Measurements from ENCODE around the gene SLC44A5.
"Not testable (repeated sequence)": the region's sequence is repeated elsewhere in the genome, so short reads cannot be mapped to it uniquely, and the experiment has no call there.

The SLC44A5 gene

DNA sequence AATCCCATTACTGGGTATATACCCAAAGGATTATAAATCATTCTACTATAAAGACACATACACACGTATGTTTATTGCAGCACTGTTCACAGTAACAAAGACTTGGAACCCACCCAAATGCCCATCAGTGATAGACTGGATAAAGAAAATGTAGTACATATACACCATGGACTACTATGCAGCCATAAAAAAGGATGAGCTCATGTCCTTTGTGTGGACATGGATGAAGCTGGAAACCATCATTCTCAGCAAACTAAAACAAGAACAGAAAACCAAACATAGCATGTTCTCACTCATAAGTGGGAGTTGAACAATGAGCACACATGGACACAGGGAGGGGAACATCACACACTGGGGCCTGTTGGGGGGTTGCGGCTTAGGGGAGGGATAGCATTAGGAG lies 347.3 kb downstream of the SLC44A5 start:
- FAIRE-seq: not testable (repeated sequence)

DNA sequence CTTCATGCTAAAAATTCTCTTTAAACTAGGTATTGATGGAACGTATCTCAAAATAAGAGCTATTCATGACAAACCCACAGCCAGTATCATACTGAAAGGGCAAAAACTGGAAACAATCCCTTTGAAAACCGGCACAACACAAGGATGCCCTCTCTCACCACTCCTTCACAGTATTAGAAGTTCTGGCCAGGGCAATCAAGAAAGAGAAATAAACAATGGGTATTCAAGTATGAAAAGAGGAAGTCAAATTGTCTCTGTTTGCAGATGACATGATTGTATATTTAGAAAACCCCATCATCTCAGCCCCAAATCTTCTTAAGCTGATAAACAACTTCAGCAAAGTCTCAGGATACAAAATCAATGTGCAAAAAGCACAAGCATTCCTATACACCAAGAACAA lies 349.0 kb downstream of the SLC44A5 start:
- FAIRE-seq: not testable (repeated sequence)

DNA sequence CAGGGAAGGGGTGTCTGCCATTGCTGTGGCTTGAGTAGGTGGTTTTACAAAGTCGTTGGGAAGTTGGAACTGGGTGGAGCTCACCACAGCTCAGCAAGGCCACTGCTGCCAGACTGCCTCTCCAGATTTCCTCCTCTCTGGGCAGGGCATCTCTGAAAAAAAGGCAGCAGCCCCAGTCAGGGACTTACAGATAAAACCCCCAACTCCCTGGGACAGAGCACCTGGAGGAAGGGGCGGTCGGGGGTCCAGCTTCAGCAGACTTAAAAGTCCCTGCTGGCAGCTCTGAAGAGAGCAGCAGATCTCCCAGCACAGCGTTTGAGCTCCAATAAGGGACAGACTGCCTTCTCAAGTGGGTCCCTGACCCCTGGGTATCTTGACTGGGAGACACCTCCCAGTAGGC lies 352.6 kb downstream of the SLC44A5 start:
- no peak for FAIRE-seq

DNA sequence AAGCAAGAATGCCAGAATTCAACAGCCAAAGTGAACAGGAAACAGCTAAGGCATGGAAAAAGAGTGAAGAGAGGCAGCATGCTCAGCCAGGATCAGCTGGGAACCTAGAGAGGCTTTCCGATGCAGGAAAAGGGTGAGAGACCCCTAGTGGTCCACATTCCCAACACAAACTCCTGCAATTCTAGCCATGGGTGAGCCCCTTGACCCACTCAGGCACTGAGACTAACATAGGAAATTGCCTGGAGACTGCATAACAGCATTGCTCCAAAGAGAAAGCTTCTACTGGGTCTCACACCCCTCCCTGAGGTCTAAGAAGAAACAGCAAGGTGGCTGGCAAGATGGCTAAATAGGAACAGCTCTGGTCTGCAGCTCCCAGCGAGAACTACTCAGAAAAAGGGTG lies 353.5 kb downstream of the SLC44A5 start:
- FAIRE-seq: no peak

DNA sequence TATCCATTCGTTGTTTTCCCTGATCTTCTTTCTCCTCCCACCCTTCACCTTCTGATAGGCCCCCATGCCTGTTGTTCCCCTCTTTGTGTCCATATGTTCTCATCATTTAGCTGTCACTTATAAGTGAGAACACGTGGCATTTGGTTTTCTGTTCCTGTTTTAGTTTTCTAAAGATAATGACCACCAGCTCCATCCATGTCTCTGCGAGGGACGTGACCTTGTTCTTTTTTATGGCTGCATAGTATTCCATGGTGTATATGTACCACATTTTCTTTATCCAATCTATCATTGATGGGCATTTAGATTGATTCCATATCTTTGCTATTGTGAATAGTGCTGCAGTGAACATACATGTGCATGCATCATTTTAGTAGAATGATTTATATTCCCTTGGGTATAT lies 360.8 kb downstream of the SLC44A5 start:
- not testable (repeated sequence) for FAIRE-seq

DNA sequence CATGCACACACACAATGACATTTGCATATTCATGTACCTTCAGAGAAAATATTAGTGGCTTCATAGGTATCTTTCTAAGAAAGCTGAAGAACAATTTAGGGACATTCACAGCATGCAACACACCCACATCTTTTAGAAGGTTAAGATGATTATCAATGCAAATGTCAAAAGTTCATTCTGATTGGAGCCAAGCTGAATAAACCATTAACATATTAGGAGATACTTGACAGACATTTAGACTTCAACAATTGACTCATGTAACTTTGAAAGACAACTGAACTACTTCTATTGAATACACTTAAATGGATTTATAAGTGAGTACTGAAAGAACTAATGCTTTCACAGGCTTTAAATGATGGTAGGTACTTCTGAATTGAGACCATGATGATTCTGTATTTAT lies 365.7 kb downstream of the SLC44A5 start:
- FAIRE-seq: no peak

DNA sequence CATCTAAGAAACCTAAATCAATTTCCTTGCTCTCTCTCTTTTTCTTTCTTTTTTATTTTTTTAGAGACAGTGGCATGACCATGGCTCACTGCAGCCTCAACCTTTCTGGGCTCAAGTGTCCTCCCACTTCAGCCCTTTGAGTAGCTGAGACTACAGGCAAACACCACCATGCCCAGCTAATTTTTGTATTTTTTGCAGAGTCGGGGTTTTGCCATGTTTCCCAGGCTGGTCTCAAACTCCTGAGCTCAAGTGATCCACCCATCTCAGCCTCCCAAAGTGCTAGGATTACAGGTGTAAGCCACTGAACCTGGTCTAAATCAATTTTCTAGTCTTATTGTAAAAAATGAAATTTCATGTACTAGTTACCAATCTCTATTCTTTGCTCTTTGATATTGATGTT lies 367.8 kb downstream of the SLC44A5 start:
- no peak for FAIRE-seq

DNA sequence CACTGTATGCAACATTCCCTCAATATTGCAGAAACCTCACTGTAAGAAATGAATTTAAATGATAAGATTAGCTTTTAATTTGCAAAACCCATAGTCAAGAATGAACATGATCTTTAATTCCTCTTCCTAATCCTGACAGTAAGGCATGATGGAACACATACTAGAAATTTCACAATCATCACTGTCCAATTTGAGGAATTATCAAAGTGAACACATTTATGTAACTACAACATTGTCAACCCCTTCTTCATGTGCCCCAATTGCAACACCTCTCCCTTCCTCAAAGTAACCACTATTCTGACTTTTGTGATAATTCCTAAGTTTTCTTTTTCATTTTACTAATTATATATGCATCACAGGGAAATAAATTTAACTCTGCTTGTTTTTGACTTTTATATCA lies 373.6 kb downstream of the SLC44A5 start:
- FAIRE-seq: no peak

DNA sequence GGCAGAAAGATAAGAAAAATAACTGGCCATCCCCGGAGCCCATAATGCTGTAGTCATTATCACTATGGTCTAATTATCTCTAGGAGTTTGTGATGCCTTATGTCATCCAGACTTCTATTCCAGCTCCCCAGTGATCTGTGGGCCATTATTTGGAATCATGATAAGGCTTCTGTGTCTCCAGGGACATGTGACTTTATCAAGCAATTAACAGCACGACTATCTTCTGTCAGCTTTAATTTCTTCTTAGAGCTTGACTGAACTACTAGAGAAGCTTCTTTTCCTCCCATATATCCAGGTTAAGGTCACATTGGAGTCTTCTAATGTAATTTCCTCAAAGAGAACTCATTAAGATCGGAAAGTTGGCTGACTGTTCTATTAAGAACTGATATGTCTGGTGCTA lies 376.4 kb downstream of the SLC44A5 start:
- FAIRE-seq: no peak

DNA sequence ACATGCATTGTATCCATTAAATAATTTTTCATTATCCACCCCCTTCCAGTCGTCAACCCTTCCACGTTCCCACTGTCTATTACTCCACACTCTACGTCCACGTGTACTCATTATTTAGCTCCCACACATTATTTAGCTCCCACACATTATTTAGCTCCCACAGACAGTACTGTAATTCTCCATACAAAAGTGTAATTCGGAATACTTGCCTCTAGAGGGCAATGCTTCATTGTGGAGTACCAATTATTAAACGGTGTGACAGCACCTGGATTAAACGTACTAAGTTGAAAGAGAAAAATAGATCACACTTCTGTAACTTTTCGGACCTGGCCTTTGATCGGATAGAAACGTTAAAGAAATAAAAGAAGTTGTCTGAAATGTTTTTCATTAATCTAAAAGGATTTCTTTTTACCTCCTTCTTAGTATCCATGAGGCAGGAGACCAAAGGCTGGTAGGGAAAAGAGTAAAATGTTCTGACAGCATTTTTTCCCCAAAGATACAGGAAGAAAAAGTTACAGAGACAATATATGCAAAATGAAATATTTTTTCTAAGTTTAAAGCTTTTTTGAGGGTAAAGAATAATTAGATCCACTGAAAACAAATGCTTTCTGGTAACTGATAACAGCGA lies 377.5 kb downstream of the SLC44A5 start:
- FAIRE-seq: peak; percentile 75

DNA sequence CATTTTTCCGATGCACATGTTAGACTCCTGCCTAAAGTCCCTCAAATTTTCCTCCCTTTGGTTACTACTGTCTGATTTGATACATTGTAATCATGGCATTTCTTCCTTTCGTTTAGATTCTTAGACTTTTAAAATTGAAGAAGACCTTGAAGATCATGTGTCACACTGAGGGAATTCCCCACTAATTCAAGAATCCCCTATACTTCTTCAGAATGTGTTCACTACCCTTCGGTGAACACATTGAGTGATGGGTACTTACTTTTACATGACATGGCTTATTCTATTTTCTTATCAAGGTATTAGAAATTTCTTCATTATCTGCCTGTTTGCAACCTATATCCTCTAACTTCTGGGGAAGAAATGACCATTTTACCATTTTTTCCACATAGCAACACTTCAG lies 390.8 kb downstream of the SLC44A5 start:
- FAIRE-seq: no peak

DNA sequence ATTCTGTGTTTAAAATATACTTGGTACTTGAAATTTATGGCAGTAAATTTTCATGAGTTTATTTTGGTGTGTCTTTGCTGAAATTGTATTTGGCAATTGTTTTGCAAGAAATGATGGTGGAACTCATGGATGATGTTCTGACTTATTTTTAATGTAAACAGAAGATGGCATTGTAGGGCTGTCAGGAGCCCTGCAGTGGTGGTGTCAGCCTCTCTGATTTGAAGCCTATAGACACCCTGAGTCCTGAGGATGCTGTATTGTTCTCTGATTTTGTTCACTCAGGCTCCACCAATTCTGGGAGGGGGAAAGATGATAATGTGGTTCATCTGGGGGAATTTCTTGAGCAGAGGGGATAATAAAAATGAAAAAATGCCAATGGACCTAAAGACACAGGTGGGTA lies 396.9 kb downstream of the SLC44A5 start:
- FAIRE-seq: no peak

DNA sequence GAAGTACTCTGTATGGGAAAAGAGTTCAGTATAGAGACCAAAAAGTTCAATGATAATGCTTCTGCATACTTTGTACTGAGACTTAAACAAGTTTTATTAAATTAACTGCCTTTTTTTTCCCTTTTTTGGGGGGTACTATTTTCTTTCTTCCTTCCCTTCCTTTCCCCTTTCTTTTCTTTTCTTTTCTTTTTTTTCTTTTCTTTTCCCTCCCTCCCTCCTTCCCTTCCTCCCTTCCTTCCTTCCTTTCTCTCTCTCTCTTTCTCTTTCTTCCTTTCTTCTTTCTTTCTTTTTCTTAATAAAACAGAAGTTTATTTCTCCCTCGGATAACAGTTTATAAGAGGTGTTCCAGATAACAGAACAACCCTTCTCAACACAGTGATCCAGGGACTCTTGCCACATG lies 399.3 kb downstream of the SLC44A5 start:
- FAIRE-seq: no peak

DNA sequence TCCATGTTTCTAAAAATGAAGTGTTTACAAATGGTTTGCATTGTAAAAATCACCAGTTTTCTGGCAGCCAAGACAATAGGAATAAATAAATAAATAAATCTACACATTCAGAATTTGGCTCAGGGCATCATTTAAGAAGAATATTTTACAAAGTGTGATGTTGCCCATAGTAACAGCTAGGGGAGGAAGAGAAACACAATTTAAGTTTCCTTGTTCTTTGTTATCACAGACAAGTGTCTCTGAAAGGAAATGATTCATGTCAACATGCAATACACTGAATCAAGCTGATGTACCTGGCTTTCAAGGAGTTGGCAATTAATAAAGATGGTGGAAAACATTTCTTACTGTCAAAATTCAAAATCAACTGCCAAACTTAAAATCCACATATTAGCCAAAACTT lies 402.1 kb downstream of the SLC44A5 start:
- FAIRE-seq: no peak

DNA sequence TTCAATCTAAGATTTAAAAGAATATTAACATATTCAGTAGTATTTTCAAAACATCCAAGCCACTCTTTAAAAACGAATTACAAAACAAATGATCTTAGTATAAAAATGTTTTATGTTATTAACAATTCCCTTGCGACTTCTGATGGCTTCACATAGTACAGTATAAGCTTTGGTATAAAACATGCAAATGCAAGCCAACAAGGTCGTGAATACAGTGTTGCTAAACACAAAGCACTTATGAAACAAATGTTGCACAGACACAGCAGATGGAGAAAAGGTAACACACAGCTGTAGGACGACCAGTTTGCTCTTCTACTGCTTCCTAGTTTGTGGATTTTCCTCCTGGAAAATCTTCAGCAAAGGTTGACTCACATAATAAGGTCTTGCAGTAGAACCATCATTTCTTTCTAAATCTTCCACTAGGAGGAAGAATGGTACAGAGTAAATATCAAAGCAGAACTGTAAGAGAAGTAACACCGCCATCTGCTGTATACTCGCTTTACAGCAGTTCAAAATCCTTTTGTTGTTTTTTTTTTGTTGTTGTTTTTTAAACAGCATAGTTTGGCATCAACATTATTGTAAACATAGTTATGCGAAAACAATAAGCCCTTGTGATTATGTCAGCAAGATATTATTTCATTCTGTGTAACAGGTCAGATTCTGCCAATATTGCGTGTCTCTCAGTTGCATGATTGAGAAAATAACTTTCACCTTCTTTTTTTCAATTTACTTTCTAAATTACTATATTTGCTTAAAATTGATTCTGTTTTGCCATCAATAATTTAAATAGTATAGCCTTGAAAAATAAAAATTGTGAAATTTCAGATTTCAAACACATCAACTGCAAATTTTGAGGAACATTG lies 407.3 kb downstream of the SLC44A5 start:
- peak; percentile 97 for FAIRE-seq

DNA sequence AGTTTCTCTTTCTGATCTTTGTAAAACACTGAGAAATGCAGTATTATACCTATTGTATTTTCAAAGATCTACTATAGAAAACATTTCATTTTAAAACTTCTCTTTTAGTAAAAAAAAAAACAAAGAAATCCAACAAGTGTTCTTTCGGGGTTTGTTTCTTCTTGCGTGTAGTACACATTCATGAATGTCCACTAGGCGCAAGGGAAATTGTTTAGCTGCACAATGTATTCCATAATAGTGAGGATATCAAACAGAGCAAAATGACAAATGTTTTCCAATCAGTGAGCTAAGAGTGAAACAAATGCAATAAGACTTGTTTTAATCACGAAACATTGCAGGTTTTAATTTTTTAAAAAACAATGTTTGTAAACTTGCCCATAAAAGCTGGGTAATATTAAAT lies 408.2 kb downstream of the SLC44A5 start:
- FAIRE-seq: no peak

DNA sequence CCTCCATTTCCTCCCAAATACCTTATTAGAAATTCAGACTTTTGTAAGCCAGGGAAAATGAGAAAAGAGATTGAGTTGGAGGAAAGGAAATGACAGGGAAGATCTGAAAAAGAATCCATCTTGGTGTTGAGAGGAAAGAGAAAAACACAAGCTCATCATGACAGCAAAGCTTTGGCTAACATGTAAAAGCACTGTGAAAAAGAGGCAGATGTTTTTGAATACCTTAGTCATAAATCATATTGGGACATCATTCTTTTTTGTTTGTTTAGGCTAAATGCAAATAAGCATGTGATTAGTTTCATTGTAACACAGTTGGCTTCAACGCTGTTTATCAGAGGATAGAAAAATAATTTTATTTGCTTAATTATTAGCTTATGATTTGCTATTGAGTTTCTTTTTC lies 412.2 kb downstream of the SLC44A5 start:
- FAIRE-seq: no peak

DNA sequence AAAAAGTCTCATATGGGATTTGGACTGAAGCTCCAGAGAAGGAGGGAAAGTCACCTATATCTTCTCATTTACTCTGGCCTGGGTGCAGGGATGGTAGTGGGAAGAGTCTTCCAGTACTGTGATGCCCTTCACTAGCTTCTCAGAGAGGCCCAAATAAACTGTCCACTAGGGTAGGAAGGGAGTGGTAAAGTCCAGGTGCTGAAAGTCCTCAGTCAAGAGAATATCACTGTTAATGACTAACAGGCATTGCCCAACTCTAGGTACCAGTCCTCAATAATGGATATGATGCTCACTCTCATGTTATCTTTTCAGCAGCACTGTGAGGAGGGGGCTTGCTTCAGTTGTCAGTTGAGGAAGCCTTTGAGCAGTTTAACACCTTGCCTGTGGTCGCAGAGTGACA lies 412.8 kb downstream of the SLC44A5 start:
- FAIRE-seq: no peak

DNA sequence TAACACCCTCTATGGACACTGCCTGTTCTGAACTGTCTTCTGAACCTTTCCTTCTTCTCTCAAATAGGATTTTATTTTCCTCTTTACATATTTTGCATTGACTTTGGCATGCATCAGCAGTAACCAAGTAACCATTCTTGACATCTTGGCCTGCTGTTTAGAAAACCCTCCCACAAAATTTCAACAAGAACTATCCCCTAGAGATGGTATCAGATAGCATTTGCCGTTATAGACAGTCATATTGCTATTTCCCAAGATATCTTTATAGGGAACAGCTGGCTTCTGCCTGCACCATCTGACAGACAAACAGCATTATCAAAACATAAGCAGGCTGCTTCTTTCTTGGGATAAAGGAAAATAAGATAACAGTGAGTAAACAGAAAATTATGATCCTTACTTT lies 422.0 kb downstream of the SLC44A5 start:
- FAIRE-seq: no peak

DNA sequence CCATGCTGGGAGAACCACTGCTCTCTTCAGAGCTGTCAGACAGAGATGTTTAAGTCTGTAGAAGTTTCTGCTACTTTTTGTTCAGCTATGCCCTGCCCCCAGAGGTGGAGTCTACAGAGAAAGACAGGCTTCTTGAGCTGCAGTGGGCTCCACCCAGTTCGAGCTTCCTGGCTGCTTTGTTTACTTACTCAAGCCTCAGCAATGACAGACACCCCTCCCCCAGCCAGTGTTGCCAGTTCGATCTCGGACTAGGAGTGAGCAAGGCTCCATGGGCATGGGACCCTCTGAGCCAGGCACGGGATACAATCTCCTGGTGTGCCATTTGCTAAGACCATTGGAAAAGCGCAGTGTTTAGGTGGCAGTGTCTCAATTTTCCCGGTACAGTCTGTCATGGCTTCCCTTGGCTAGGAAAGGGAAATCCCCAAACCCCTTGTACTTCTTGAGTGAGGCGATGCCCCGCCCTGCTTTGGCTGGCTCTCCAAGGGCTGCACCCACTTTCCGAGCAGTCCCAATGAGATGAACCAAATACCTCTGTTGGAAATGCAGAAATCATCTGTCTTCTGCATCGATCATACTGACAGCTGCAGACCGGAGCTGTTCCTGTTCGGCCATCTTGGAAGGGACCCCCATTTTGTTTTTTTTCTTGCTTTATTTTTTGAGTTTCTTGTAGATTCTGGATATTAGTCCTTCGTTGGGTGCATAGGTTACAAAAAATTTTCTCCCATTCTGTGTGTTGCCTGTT lies 429.5 kb downstream of the SLC44A5 start:
- FAIRE-seq: not testable (repeated sequence)

DNA sequence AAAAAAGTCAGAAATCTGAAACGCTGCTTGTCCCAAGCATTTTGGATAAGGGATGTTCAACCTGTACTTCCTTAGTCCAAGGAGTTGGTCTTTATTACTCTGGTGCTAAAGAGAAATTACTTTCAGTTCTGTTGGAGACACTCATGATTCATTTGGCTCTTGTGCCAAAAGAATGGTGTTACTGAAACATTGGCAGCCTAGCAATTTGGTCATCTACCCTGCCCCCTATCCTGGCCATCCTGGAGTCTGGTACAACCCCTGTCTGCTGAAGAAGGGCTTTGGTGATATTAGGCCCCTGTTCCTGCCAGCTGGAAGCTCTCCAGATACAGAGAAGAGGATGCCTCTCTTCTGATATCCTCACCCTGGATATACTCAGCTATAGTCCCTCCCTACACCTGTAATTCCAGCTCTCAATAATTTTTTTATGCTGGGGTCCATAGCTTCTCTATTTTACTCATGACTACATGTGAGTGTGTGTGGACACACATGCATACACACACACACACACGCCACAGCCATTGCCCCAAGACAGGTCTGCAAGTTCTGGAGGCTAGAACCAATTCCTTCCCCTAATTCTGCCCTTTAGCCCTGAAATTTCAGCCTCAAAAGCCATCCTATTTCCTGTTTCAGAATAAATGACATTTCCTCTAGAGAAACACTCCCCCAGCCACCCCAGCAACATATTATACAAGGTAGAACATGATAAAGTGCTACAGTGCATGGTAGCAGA lies 436.7 kb downstream of the SLC44A5 start:
- FAIRE-seq: no peak

DNA sequence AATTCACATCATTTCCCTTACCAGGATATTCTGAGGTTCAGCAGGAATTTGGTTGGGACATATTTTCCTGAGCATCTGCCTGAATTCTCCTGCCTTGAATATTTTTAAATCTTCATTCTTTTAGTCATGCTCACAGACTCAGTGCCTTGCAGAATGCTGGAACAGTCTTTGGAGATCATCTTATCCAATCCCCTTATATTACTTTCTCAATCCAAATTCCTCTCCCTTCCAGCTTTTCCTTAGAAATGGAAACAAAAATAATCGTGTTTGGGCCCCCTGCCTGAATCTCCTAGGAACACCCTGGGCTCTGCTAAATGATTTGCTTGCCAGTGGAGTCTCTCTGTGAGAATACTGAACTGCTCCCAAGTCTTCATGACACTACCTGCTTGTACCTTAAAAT lies 438.4 kb downstream of the SLC44A5 start:
- FAIRE-seq: no peak

DNA sequence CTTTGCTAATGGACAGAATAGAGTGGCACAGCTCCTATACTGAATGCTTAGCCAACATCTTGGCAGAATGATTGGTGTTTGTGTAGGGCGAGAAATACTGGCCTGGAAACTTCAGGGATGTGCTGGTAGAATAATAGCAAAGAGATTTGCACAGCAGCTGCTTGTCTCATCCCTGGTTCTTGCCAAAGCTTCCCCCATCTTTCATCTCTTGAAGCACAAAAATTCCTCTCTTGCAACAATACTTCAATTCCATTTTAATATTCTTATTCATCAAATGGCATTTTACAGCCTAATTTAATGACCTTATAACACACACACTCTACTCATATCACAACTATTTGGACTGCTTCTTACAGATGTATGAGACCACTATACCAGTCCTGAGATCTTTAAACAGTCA lies 439.0 kb downstream of the SLC44A5 start:
- FAIRE-seq: no peak
